Neural cell (in vitro differentiated cells): Measurements from ENCODE around the gene ELOVL2.

ENCODE experiments used
- CTCF ChIP-seq: fragments of 450-650 bp; IDR thresholded peaks from 2 replicates; pipeline ENCODE4 v1.5.1; 2014; ENCODE audit warnings: antibody characterized with exemption, mild to moderate bottlenecking, moderate library complexity; ENCODE audit not compliant: poor library complexity, severe bottlenecking
- EP300 ChIP-seq: fragments of 450-650 bp; conservative IDR thresholded peaks from 2 replicates; pipeline ENCODE4 v1.6.1; 2014; ENCODE audit warnings: antibody characterized with exemption, mild to moderate bottlenecking, moderate library complexity; ENCODE audit not compliant: poor library complexity, severe bottlenecking
- EZH2 ChIP-seq: fragments of 200-600, 300-800 bp; shearing (Covaris generic), sonication (generic); IDR thresholded peaks from 2 replicates; pipeline ENCODE4 v1.6.1; 2014; ENCODE audit warnings: antibody characterized with exemption, low read length, borderline replicate concordance, mild to moderate bottlenecking; ENCODE audit not compliant: insufficient read depth, poor library complexity, severe bottlenecking
- POLR2AphosphoS5 ChIP-seq: IDR thresholded peaks from 2 replicates; pipeline ENCODE4 v1.6.1; 2012
- RAD21 ChIP-seq: fragments of 450-650 bp; conservative IDR thresholded peaks from 2 replicates; pipeline ENCODE4 v1.6.1; 2014; ENCODE audit warnings: antibody characterized with exemption, mild to moderate bottlenecking, moderate library complexity
- SMC3 ChIP-seq: fragments of 450-650 bp; conservative IDR thresholded peaks from 2 replicates; pipeline ENCODE4 v1.6.1; 2014; ENCODE audit warnings: antibody characterized with exemption, mild to moderate bottlenecking, moderate library complexity; ENCODE audit not compliant: poor library complexity
- TAF1 ChIP-seq: IDR thresholded peaks from 2 replicates; pipeline ENCODE4 v1.6.1; 2012; ENCODE audit warnings: low read depth

- TF ChIP-seq CTCF = no peak
- TF ChIP-seq POLR2AphosphoS5 = no peak
- TF ChIP-seq TAF1 = no peak
- no peak for TF ChIP-seq SMC3
- no peak for TF ChIP-seq EZH2
- TF ChIP-seq RAD21 = no peak
- TF ChIP-seq EP300 = no peak
Measured at GRCh38 chr6:11033825-11034224, 10.3 kb downstream of the ELOVL2 start.
